Panc1 (cell line): ENCODE measurements around the gene ITPR2. TPM values are rescaled to one million over a fixed set of nuclear protein-coding genes. Genes with fewer than 3 reads are reported as not detected.

Experiments
- ATAC-seq: fragments of 200-7000 bp; cut with Tn5 transposase; 2 replicates; pipeline ENCODE4 v1.9.1; 2020; ENCODE audit warnings: mild to moderate bottlenecking, moderate library complexity
- BruUV-seq: library from RNA; stranded (reverse); fragments of 400-500 nt; replicated peaks from 2 replicates; lab custom pipeline; 2021; lab: Mats Ljungman, UMichigan
- CTCF ChIA-PET: fragments of 300-600 bp; sonication (Branson Sonifier 250); formaldehyde crosslinking; loops from one replicate; lab custom pipeline; 2022; ENCODE audit warnings: antibody characterized with exemption; lab: Charles Lee
- POLR2A ChIA-PET: fragments of 300-600 bp; sonication (Branson Sonifier 250); formaldehyde crosslinking; loops from one replicate; lab custom pipeline; 2022; ENCODE audit warnings: antibody characterized with exemption; lab: Charles Lee
- DNase-seq: peaks from one replicate; pipeline ENCODE4 v3.0.0-alpha.2; 2010; ENCODE audit warnings: low read depth, low spot score
- H3K27ac ChIP-seq: 2 replicates; pipeline ENCODE4 v1.5.1; 2011; ENCODE audit warnings: mild to moderate bottlenecking, low read length, inconsistent platforms
- H3K27me3 ChIP-seq: fragments of 200-500 bp; sonication (Bioruptor generic); 2 replicates; pipeline ENCODE4 v1.6.0; 2014; ENCODE audit warnings: low read length, inconsistent platforms; ENCODE audit not compliant: control insufficient read depth, insufficient read depth
- H3K36me3 ChIP-seq: fragments of 200-500 bp; sonication (Bioruptor generic); 2 replicates; pipeline ENCODE4 v1.5.1; 2014; ENCODE audit warnings: inconsistent platforms, mild to moderate bottlenecking, low read length, moderate library complexity; ENCODE audit not compliant: control insufficient read depth, insufficient read depth
- H3K4me1 ChIP-seq: 2 replicates; pipeline ENCODE4 v1.5.1; 2011; ENCODE audit warnings: inconsistent platforms, mild to moderate bottlenecking, low read length, moderate library complexity; ENCODE audit not compliant: control insufficient read depth, insufficient read depth
- H3K4me3 ChIP-seq, 2 experiments: 2 replicates each; pipeline ENCODE4 v1.5.1; 2011 to 2012; ENCODE audit warnings: low read depth in 2 of 2, low read length in 2 of 2, mild to moderate bottlenecking in 2 of 2, inconsistent platforms in 1 of 2, moderate library complexity in 1 of 2
- H3K9me3 ChIP-seq: fragments of 200-500 bp; sonication (Bioruptor generic); 2 replicates; pipeline ENCODE4 v1.5.1; 2014; ENCODE audit warnings: low read depth, mild to moderate bottlenecking, inconsistent platforms, low read length, moderate library complexity; ENCODE audit not compliant: control insufficient read depth, insufficient read depth
- POLR2AphosphoS5 ChIP-seq: IDR thresholded peaks from 2 replicates; pipeline ENCODE4 v1.6.1; 2012; ENCODE audit warnings: mild to moderate bottlenecking, low read depth, low read length, moderate library complexity
- REST ChIP-seq, 2 experiments: IDR thresholded peaks; 2 replicates each; pipeline ENCODE4 v1.6.1; 2011 to 2012; ENCODE audit warnings: low read depth in 2 of 2, control low read depth in 1 of 2, low read length in 1 of 2, mild to moderate bottlenecking in 1 of 2, moderate library complexity in 1 of 2; ENCODE audit not compliant: insufficient read depth in 1 of 2
- SIN3A ChIP-seq: IDR thresholded peaks from 2 replicates; pipeline ENCODE4 v1.6.1; 2012; ENCODE audit warnings: low read depth, mild to moderate bottlenecking, low read length, moderate library complexity, borderline replicate concordance; ENCODE audit not compliant: insufficient read depth
- TCF7L2 ChIP-seq: IDR thresholded peaks from 2 replicates; pipeline ENCODE4 v1.6.1; 2011; ENCODE audit warnings: mild to moderate bottlenecking, low read depth, low read length, inconsistent platforms
- in situ Hi-C: cut with HindIII; loops from 2 replicates; pipeline ENCODE4 v1.10.0; 2016; ENCODE audit warnings: low sequenced_read_pairs, low pct_unique_long_range_greater_than_20kb
- intact Hi-C: fragments of 100-400 bp; cut with micrococcal nuclease; formaldehyde crosslinking; loops from one replicate; pipeline ENCODE4 v1.10.0; 2022; ENCODE audit not compliant: unreplicated experiment
- total RNA-seq: library from RNA; stranded (reverse); gene quantifications from one replicate; pipeline ENCODE4 v1.2.1, GENCODE V29; 2021; ENCODE audit not compliant: unreplicated experiment
- TF ChIP-seq, protein P1 (sequence below): fragments of 450-650 bp; IDR thresholded peaks from 2 replicates; pipeline ENCODE4 v1.5.1; 2017; ENCODE audit warnings: mild to moderate bottlenecking

The ITPR2 gene
- total RNA-seq, 1 experiment from 2014 or later, result 41.8 TPM

- H3K36me3 ChIP-seq, result no peaks in the 10 kb centered on the region
- BruUV-seq, result no TSS peak
- DNase-seq, result no peak
- no peak overlapping the region for H3K4me3 ChIP-seq
- no peaks in the 10 kb centered on the region for H3K9me3 ChIP-seq
- POLR2A ChIA-PET, result no interaction called here
- in situ Hi-C loops (no loop called here), intact Hi-C loops (no loop called here)
- CTCF ChIA-PET, result no interaction called here
- no peaks in the 10 kb centered on the region for H3K27me3 ChIP-seq
- no peaks in the 10 kb centered on the region for H3K4me1 ChIP-seq
- no peak overlapping the region for H3K27ac ChIP-seq
- ATAC-seq, result no peak
- TF ChIP-seq TCF7L2, result no peak
- no peak for TF ChIP-seq REST (IDR thresholded peaks at IDR 0.05; ENCODE audit: insufficient read depth in 1 of 2, low read depth in 2 of 2, low read length in 1 of 2)
- TF ChIP-seq SIN3A, result no peak
- no peak for TF ChIP-seq POLR2AphosphoS5
- TF ChIP-seq, protein P1, sequence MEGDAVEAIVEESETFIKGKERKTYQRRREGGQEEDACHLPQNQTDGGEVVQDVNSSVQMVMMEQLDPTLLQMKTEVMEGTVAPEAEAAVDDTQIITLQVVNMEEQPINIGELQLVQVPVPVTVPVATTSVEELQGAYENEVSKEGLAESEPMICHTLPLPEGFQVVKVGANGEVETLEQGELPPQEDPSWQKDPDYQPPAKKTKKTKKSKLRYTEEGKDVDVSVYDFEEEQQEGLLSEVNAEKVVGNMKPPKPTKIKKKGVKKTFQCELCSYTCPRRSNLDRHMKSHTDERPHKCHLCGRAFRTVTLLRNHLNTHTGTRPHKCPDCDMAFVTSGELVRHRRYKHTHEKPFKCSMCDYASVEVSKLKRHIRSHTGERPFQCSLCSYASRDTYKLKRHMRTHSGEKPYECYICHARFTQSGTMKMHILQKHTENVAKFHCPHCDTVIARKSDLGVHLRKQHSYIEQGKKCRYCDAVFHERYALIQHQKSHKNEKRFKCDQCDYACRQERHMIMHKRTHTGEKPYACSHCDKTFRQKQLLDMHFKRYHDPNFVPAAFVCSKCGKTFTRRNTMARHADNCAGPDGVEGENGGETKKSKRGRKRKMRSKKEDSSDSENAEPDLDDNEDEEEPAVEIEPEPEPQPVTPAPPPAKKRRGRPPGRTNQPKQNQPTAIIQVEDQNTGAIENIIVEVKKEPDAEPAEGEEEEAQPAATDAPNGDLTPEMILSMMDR, result no peak
Observed at GRCh38 chr12:26623136-26623535, 209.9 kb downstream of the ITPR2 start.

GRCh38 chr12:26622601-26623000 lies 210.4 kb downstream of the ITPR2 start:
- ATAC-seq, result no peak
- CTCF ChIA-PET, result no interaction called here

More at GRCh38 chr12:26622601-26623000, 210.4 kb downstream of the ITPR2 start:
- TF ChIP-seq, protein P1, result no peak
- TF ChIP-seq REST (IDR thresholded peaks at IDR 0.05; ENCODE audit: insufficient read depth in 1 of 2, low read depth in 2 of 2, low read length in 1 of 2), result no peak
- no peak for TF ChIP-seq POLR2AphosphoS5
- TF ChIP-seq SIN3A, result no peak
- TF ChIP-seq TCF7L2, result no peak
- intact Hi-C loops (no loop called here), in situ Hi-C loops (no loop called here)
- Histone ChIP-seq H3K4me3 (no peak overlapping the region), H3K36me3 (no peaks in the 10 kb centered on the region), H3K27ac (no peak overlapping the region), H3K9me3 (no peaks in the 10 kb centered on the region), H3K4me1 (no peaks in the 10 kb centered on the region), H3K27me3 (no peaks in the 10 kb centered on the region)
- POLR2A ChIA-PET, result no interaction called here
- BruUV-seq, result no TSS peak
- no peak for DNase-seq
